ENCODE data around the gene MFSD2A. TPM values are rescaled to one million over a fixed set of nuclear protein-coding genes. Genes with fewer than 3 reads are reported as not detected.
"Not testable (repeated sequence)": the region's sequence is repeated elsewhere in the genome, so short reads cannot be mapped to it uniquely, and the experiment has no call there.

MFSD2A gene
- total RNA-seq, 4 donors from 2014 or later = 1.7 to 5.1 (median 4.1) TPM

GRCh38 chr1:39981945-39982344 lies 27.0 kb downstream of the MFSD2A start:
- no peak overlapping the region for H3K27ac ChIP-seq (replicated peaks in 1 of 4)
- no peaks in the 10 kb centered on the region for H3K27me3 ChIP-seq
- TF ChIP-seq POLR2A (IDR thresholded peaks at IDR 0.05; ENCODE audit: low read depth) = no peak
- TF ChIP-seq CTCF (IDR thresholded peaks at IDR 0.05) = no peak
- no peak for TF ChIP-seq POLR2AphosphoS5 (IDR thresholded peaks at IDR 0.05)
- no peak for TF ChIP-seq EP300 (IDR thresholded peaks at IDR 0.05)
- DNase-seq (ENCODE audit: extremely low spot score) = no peak
- no peaks in the 10 kb centered on the region for H3K9me3 ChIP-seq
- WGBS = 85% methylated on average over 2 of the region's 2 CpGs
- H3K36me3 ChIP-seq = no peaks in the 10 kb centered on the region
- H3K4me3 ChIP-seq = no peak overlapping the region
- intact Hi-C loops (cut with DNase I) = no loop called here
- H3K4me1 ChIP-seq = no peaks in the 10 kb centered on the region

- H3K27ac ChIP-seq (replicated peaks in 1 of 4); intact Hi-C loops (cut with DNase I); H3K27me3 ChIP-seq; H3K9me3 ChIP-seq; DNase-seq (ENCODE audit: extremely low spot score); H3K4me1 ChIP-seq; H3K36me3 ChIP-seq; H3K4me3 ChIP-seq: not testable (repeated sequence)
- 100% methylated on average over 2 of the region's 2 CpGs for WGBS
Observed at GRCh38 chr1:39984480-39984879, 29.5 kb downstream of the MFSD2A start.

- no peaks in the 10 kb centered on the region for H3K36me3 ChIP-seq
- no peak overlapping the region for H3K27ac ChIP-seq (replicated peaks in 1 of 4)
- intact Hi-C loops (cut with DNase I) = no loop called here
- no peaks in the 10 kb centered on the region for H3K9me3 ChIP-seq
- TF ChIP-seq POLR2AphosphoS5 (IDR thresholded peaks at IDR 0.05) (no peak), CTCF (IDR thresholded peaks at IDR 0.05) (no peak), POLR2A (IDR thresholded peaks at IDR 0.05; ENCODE audit: low read depth) (no peak), EP300 (IDR thresholded peaks at IDR 0.05) (no peak)
- WGBS = 83% methylated on average over 7 of the region's 7 CpGs
- H3K4me3 ChIP-seq = no peak overlapping the region
- no peak for DNase-seq (ENCODE audit: extremely low spot score)
- H3K4me1 ChIP-seq = no peaks in the 10 kb centered on the region
- no peaks in the 10 kb centered on the region for H3K27me3 ChIP-seq
Observed at GRCh38 chr1:39984951-39985350, 30.0 kb downstream of the MFSD2A start.

- Histone ChIP-seq H3K27ac (replicated peaks in 1 of 4) (no peak overlapping the region), H3K36me3 (no peaks in the 10 kb centered on the region), H3K9me3 (no peaks in the 10 kb centered on the region), H3K4me3 (no peak overlapping the region), H3K27me3 (no peaks in the 10 kb centered on the region), H3K4me1 (no peaks in the 10 kb centered on the region)
- no peak for DNase-seq (ENCODE audit: extremely low spot score)
- TF ChIP-seq CTCF (IDR thresholded peaks at IDR 0.05) = no peak
- intact Hi-C loops (cut with DNase I) = no loop called here
- 64% methylated on average over 3 of the region's 3 CpGs for WGBS
Observed at GRCh38 chr1:39987869-39988268, 32.9 kb downstream of the MFSD2A start.

GRCh38 chr1:39988618-39989343 lies 33.8 kb downstream of the MFSD2A start:
- 89% methylated on average over 6 of the region's 6 CpGs for WGBS
- no peak for DNase-seq (ENCODE audit: extremely low spot score)
- intact Hi-C loops (cut with DNase I) = no loop called here
- Histone ChIP-seq H3K27me3 (no peaks in the 10 kb centered on the region), H3K4me1 (no peaks in the 10 kb centered on the region), H3K4me3 (no peak overlapping the region), H3K36me3 (no peaks in the 10 kb centered on the region), H3K27ac (replicated peaks in 1 of 4) (no peak overlapping the region), H3K9me3 (no peaks in the 10 kb centered on the region)
- TF ChIP-seq EP300 (IDR thresholded peaks at IDR 0.05) (no peak), POLR2AphosphoS5 (IDR thresholded peaks at IDR 0.05) (no peak), CTCF (IDR thresholded peaks at IDR 0.05) (no peak), POLR2A (IDR thresholded peaks at IDR 0.05; ENCODE audit: low read depth) (no peak)

Measured in esophagus muscularis mucosa (tissue), 4 donors.